Activated T-cell treated with anti-CD3 and anti-CD28 coated beads, Interleukin-2, amount 50 U/mL, for 72 hours (primary cell): ENCODE data around the gene SRMS. TPM values are rescaled to one million over a fixed set of nuclear protein-coding genes. Genes with fewer than 3 reads are reported as not detected.

Source experiments
- ATAC-seq, 2 donors: fragments of 150-1000 bp; cut with Tn5 transposase; replicated peaks in 1 of 2; 2 replicates each; pipeline ENCODE4 v1.10.0; 2021; ENCODE audit warnings: moderate library complexity in 2 of 2, mild to moderate bottlenecking in 1 of 2
- DNase-seq, 2 donors: peaks; one replicate each; pipeline ENCODE4 v3.0.0; 2021 to 2022; ENCODE audit warnings: mixed read lengths in 1 of 2
- H3K27ac Mint-ChIP-seq: one replicate; pipeline ENCODE4 v1.8.0; 2022; ENCODE audit warnings: mild to moderate bottlenecking, moderate library complexity, mixed read lengths
- H3K27me3 Mint-ChIP-seq: one replicate; pipeline ENCODE4 v1.8.0; 2022; ENCODE audit warnings: low read depth, mixed read lengths
- H3K36me3 Mint-ChIP-seq, 2 donors: one replicate each; pipeline ENCODE4 v1.8.0; 2022; ENCODE audit warnings: mixed read lengths in 2 of 2, mild to moderate bottlenecking in 1 of 2; ENCODE audit not compliant: insufficient read depth in 2 of 2
- H3K4me1 Mint-ChIP-seq: one replicate; pipeline ENCODE4 v1.8.0; 2022; ENCODE audit warnings: low read depth, mixed read lengths
- H3K4me3 Mint-ChIP-seq, 2 donors: one replicate each; pipeline ENCODE4 v1.8.0; 2022; ENCODE audit warnings: mild to moderate bottlenecking in 2 of 2, mixed read lengths in 2 of 2, moderate library complexity in 2 of 2
- H3K9me3 Mint-ChIP-seq, 2 donors: one replicate each; pipeline ENCODE4 v1.8.0; 2022; ENCODE audit warnings: mixed read lengths in 2 of 2
- total RNA-seq, 2 donors: library from RNA; stranded (reverse); gene quantifications; one replicate each; pipeline ENCODE4 v1.2.3, GENCODE V29; 2022

SRMS gene
- total RNA-seq, 2 donors from 2014 or later: not detected

DNA sequence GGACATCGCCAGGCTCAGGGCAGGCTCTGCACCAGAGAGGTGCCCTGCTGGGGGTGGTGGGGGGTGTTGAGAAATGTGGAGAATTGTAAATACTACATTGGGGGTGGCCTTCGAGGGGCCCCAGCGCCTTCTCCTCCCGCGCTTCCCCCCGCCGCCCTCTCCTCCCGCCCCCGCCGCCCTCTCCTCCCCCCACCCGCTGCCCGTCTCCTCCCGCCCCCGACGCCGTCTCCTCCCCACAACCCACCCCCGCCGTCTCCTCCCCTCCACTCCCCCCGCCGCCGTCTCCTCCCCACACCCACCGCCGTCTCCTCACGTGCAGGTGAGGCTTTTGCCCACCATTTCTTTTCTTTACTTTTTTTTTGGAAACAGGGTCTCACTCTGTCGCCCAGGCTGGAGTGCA lies 1.5 kb upstream of the SRMS start:
- peaks cover 10% of the 10 kb centered on the region for H3K27me3 Mint-ChIP-seq
- H3K9me3 Mint-ChIP-seq: no peaks in the 10 kb centered on the region
- ATAC-seq (no peak), DNase-seq (no peak)
- no peaks in the 10 kb centered on the region for H3K36me3 Mint-ChIP-seq
- H3K27ac Mint-ChIP-seq: no peak overlapping the region
- H3K4me1 Mint-ChIP-seq: peaks cover 18% of the 10 kb centered on the region
- no peak overlapping the region for H3K4me3 Mint-ChIP-seq

DNA sequence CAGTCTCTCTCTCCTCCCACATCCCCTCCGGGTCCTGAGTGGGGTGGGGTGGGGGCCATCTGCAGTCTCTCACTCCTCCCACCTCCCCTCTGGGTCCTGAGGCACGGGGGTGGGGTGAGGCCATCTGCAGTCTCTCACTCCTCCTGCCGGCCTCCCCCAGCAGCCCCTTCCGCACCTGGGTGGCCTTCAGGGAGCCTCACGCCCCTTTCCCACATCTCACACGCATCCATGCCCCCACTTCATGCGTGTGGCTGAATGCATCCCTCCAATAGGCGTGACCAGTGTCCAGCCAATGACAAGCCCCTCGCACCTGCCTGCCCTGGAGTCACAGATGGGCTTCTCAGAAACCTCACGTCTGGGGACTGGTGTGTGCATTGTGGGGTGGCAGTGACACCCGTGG lies 993 bp upstream of the SRMS start:
- Mint-ChIP-seq H3K4me1 (peaks cover 18% of the 10 kb centered on the region), H3K9me3 (no peaks in the 10 kb centered on the region), H3K27ac (no peak overlapping the region), H3K4me3 (no peak overlapping the region), H3K36me3 (no peaks in the 10 kb centered on the region), H3K27me3 (peaks cover 10% of the 10 kb centered on the region)
- DNase-seq: no peak
- no peak for ATAC-seq

DNA sequence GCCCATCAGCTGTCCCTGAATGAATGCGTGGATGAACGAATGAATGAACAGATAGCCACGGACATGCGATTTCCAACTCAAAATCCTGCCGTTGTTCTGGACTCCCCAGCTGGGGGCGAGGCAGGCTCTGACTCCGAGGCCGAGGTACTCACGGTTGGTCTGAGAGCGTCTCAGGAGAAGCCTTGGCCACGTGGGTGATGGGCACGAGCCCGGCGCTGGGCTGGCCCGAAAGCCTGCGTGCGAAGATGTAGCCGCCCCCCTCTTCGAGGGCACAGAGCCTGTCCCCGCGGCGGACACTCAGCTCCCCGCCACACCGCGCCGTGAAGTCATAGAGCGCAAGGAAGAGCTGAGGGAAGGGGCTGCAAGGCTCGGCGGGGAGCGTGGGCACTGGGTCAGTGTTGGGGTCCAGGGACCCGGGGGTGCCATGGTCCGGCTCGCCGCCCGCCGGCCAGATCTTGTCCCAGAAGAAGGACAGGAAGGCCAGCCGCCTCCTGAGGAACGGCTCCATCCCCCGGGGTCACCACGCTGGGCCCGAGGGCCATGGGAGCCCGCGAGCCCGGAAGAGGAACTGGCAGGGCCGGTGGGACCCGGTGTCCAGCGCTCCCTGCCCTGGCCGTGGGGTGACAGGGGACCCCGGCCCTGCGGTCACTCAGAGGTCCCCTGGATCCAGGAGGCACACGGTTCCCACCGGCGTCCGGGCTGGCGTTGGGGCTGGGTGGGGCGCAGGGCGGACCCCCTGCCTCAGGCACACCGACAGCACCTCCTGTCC lies 409 bp downstream of the SRMS start:
- DNase-seq (no peak), ATAC-seq (no peak)
- H3K4me3 Mint-ChIP-seq: no peak overlapping the region
- no peaks in the 10 kb centered on the region for H3K36me3 Mint-ChIP-seq
- H3K4me1 Mint-ChIP-seq: peaks cover 8% of the 10 kb centered on the region
- peaks cover 10% of the 10 kb centered on the region for H3K27me3 Mint-ChIP-seq
- H3K9me3 Mint-ChIP-seq: no peaks in the 10 kb centered on the region
- no peak overlapping the region for H3K27ac Mint-ChIP-seq

DNA sequence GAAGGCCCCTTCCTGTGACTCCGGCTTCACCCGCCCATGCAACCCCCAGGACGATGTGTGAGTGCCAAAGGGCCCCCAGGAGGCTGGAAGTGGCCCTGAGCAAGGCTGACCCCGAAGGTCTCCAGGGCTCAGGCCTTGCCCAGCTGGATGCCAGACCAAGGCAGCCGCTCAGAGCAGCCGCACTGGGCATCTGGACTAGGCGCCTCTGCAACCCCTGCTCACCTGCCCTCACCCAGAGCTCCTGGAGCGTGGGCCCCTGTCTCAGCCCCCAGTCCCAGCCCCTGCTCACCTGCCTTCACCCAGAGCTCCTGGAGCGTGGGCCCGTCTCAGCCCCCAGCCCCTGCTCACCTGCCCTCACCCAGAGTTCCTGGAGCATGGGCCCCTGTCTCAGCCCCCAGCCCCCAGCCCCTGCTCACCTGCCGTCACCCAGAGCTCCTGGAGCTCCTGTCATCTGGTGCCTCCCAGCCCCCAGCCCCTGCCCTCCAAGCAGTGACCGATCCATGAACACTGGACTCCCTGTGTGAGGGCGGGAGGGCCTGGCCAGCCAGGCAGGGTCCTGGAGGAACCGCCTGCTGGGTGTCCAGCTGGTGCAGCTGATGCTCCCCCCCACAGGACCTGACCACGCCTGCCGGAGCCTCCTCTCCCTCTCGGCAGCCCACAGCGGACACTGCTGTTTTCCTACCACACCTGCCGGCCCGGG lies 1.1 kb downstream of the SRMS start:
- no peak overlapping the region for H3K27ac Mint-ChIP-seq
- H3K27me3 Mint-ChIP-seq: peaks cover 10% of the 10 kb centered on the region
- no peak overlapping the region for H3K4me3 Mint-ChIP-seq
- no peak for DNase-seq
- ATAC-seq: no peak
- H3K4me1 Mint-ChIP-seq: peaks cover 6% of the 10 kb centered on the region
- no peaks in the 10 kb centered on the region for H3K36me3 Mint-ChIP-seq
- no peaks in the 10 kb centered on the region for H3K9me3 Mint-ChIP-seq

DNA sequence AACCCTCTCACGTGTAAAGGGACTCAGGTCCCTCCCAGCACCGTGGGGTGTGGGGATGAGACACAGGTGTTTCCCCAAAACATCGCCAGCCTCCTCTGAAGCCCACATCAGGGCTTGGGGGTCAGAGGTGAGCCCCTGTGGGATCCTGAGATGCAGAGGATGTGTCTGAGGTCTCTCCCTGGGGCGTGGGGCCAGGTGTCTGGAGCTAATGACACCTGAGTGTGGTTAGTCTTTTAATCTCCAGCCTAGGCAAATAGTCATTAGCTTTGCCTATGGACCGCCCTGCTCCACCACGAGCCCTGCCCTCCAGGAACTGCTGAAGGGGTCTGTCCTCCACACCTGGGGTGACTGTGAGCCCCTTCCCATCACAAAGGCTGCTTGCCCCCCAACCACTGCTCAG lies 1.7 kb downstream of the SRMS start:
- no peak for DNase-seq
- Mint-ChIP-seq H3K36me3 (no peaks in the 10 kb centered on the region), H3K27ac (no peak overlapping the region), H3K9me3 (no peaks in the 10 kb centered on the region), H3K4me3 (no peak overlapping the region), H3K4me1 (peaks cover 6% of the 10 kb centered on the region), H3K27me3 (peaks cover 6% of the 10 kb centered on the region)
- no peak for ATAC-seq

DNA sequence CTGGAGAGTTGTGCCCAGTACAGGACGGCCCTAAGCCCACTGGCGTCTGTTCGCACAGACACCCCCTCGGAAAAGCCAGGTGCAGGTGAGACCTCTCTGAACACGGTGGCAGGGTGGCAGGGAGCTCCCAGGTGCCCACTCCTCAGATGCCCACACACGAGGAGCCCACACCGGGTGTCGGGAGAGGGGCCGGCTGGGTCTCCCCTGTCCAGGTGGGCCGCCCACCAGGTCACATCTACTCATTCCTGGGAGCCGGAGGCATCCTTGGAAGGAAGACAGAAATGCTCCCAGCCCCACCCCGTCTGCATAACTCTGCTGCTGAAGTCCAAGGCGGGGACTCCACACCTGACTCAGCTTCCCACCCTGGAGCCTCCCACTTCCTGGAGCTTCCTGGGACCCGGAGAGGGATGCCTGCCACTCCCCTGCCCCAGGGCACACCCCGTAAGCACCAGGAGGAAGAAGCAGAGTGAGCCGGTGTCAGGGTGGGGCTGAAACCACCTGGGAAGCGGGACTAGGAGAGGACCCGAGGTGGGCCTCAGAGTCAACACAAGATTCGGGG lies 2.5 kb downstream of the SRMS start:
- Mint-ChIP-seq H3K27ac (no peak overlapping the region), H3K9me3 (no peaks in the 10 kb centered on the region), H3K4me3 (no peak overlapping the region), H3K4me1 (peaks cover 6% of the 10 kb centered on the region), H3K27me3 (peaks cover 4% of the 10 kb centered on the region), H3K36me3 (no peaks in the 10 kb centered on the region)
- no peak for ATAC-seq
- no peak for DNase-seq

DNA sequence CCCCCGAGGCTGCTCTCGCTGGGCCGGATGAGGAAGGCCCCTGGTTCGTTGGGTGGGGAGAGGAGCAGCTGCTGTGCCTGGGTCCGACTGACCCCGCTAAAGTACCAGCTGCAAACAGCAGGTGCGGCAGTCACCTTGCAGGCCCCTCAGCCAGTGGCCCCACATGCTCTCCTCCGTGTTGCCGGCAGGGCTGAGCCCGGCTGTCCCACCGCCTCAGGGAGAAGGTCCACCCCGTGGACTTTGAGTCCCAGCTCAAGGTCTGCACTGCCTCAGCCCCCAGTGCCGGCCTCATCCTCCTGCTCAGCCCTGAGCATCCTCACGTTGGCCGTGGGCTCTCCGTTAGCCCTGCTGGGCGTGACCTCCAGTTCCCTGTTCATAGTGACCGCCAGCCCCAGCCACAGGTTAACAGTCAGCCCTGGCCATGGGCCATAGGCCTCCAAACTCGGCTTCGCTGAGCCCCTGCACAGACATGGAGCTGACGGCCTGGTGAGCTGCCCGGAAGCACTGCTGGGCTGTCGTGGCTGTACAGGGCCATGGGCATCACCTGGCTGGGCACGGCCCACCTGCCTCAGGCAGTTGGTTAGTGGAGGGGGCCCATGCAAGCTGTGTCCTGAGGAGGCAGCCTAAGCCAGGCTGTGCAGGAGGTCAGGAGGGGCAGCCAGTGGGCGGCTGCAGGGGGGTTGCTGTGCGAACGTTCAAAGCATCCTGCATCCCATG lies 3.1 kb downstream of the SRMS start:
- Mint-ChIP-seq H3K4me3 (no peak overlapping the region), H3K36me3 (no peaks in the 10 kb centered on the region), H3K27ac (no peak overlapping the region), H3K9me3 (no peaks in the 10 kb centered on the region), H3K27me3 (peaks cover 3% of the 10 kb centered on the region), H3K4me1 (peaks cover 3% of the 10 kb centered on the region)
- DNase-seq: no peak
- ATAC-seq: no peak

DNA sequence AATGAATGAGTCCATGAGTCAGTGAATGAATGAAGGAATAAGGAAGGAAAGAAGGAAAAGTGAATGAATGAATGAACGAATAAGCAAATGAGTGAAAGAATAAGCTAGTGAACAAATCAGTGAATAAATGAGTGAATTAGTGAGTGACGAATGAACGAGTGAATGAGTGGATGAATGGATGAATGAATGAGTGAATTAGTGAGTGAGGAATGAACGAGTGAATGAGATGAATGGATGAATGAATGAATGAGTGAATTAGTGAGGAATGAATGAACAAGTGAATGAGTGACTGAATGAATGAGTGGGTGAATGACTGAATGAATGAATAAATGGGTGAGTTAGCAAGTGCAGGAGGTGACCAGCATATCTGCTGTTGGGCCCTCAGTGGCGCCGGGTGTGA lies 3.8 kb downstream of the SRMS start:
- ATAC-seq: no peak
- Mint-ChIP-seq H3K4me3 (no peak overlapping the region), H3K9me3 (no peaks in the 10 kb centered on the region), H3K27ac (no peak overlapping the region), H3K4me1 (peaks cover under 1% of the 10 kb centered on the region), H3K36me3 (no peaks in the 10 kb centered on the region), H3K27me3 (no peaks in the 10 kb centered on the region)
- no peak for DNase-seq

DNA sequence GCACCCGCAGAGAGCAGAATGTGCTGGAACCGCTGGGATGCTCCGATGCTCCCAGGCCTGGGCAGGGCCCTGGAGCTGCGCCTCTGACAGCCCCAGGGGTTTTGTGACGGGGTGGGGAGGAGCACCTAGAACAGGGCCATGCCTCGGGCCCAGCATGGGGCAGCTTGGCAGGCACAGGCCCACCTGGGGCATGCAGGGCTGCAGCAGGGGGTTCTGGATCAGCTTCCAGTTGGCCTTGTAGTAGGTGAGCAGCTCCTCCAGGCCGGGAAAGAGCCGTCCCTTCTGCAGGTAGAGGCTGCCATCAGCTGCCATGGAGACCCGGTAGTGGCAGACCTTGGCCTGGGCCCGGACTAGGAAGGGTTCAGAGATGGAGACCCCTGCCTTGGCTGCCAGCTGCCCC lies 4.4 kb downstream of the SRMS start:
- ATAC-seq (no peak), DNase-seq (no peak)
- Mint-ChIP-seq H3K36me3 (no peaks in the 10 kb centered on the region), H3K4me1 (peaks cover 7% of the 10 kb centered on the region), H3K4me3 (no peak overlapping the region), H3K27me3 (no peaks in the 10 kb centered on the region), H3K27ac (no peak overlapping the region), H3K9me3 (no peaks in the 10 kb centered on the region)

DNA sequence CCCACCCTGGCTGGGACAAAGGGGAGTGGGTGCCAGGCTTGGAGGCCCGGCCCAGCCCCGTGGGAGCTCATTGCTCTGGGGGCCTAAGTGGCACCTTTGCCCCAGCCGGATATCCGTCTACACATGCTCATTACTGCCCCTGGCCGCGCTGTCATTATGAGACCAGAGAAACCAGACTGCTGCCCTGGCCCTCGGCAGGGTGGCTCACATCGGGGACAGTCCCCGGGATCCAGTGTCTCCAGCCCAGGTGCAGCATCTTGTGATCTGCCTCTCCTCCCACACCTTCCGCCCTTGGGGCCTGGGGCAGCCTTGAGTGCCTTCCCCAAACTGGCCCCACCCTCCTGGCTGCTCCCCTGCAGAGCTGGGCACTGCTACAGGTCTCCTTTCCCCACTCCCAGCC lies 4.9 kb downstream of the SRMS start:
- ATAC-seq (no peak), DNase-seq (no peak)
- H3K9me3 Mint-ChIP-seq: no peaks in the 10 kb centered on the region

DNA sequence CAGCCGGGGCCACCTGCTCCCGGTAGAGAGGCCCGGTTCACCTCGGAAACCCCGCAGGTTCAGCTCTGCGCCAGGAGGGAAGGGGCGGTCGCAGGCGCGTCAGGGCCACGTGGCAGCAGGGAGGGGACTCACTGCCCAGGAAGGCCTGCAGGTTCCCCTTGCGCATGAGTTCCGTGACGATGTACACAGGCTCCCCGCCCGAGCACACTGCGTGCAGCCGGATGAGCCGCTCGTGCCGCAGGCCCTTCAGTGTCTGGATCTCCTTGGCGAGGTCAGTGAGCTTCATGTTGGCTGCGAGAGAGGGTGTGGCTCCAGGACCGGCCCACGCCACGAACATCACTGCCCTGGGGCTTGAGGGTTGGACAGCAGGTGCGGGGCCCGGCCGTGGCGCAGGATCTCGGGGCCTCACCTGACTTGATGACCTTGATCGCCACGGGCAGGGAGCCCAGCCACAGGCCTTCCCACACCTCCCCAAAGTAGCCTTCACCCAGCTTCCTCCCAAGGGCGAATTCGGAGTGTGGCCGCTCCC lies 5.5 kb downstream of the SRMS start:
- Mint-ChIP-seq H3K27ac (no peak overlapping the region), H3K4me1 (peaks cover 11% of the 10 kb centered on the region), H3K36me3 (no peaks in the 10 kb centered on the region), H3K27me3 (no peaks in the 10 kb centered on the region), H3K9me3 (no peaks in the 10 kb centered on the region), H3K4me3 (no peak overlapping the region)
- DNase-seq (no peak), ATAC-seq (no peak)

More for the DNA sequence above, 4.9 kb downstream of the SRMS start:
- H3K27ac Mint-ChIP-seq: no peak overlapping the region
- H3K4me1 Mint-ChIP-seq: peaks cover 11% of the 10 kb centered on the region
- H3K36me3 Mint-ChIP-seq: no peaks in the 10 kb centered on the region
- H3K27me3 Mint-ChIP-seq: no peaks in the 10 kb centered on the region
- H3K4me3 Mint-ChIP-seq: no peak overlapping the region

DNA sequence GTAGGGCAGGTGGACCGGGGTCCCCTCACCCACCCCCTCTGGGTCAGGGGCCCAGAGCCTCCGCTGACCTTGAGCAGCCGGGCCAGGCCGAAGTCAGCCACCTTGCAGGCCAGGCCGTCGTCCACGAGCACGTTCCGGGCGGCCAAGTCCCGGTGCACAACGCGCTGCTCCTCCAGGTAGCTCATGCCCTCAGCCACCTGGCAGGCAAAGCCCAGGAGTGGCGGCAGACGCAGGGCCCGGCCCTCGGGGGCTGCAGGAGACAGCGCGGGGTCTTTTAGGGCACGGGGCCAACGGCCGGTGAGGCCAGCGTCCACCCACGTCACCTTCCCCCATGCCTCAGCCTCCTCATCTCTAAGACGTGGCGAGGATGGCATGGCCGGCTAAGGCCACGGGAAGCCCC lies 6.2 kb downstream of the SRMS start:
- no peaks in the 10 kb centered on the region for H3K36me3 Mint-ChIP-seq
- DNase-seq (no peak), ATAC-seq (no peak)
- H3K4me1 Mint-ChIP-seq: peaks cover 11% of the 10 kb centered on the region
- H3K4me3 Mint-ChIP-seq: no peak overlapping the region
- no peaks in the 10 kb centered on the region for H3K27me3 Mint-ChIP-seq
- H3K27ac Mint-ChIP-seq: no peak overlapping the region
- H3K9me3 Mint-ChIP-seq: no peaks in the 10 kb centered on the region
